ENCODE data around the gene IFNL2.

GRCh38 chr19:39297931-39298634 lies 29.9 kb downstream of the IFNL2 start:
- TF ChIP-seq EP300 (IDR thresholded peaks at IDR 0.05; ENCODE audit: borderline replicate concordance) (no peak), YY1 (IDR thresholded peaks at IDR 0.05; ENCODE audit: low read depth) (no peak), CEBPB (IDR thresholded peaks at IDR 0.05) (no peak), RAD21 (IDR thresholded peaks at IDR 0.05; ENCODE audit: low read depth) (no peak), MAX (IDR thresholded peaks at IDR 0.05) (no peak)

Data from Ishikawa (cell line).